H1 (cell line): ENCODE data around the gene TRNP1. TPM values are rescaled to one million over a fixed set of nuclear protein-coding genes. Genes with fewer than 3 reads are reported as not detected.

Experiments
- CBX5 ChIP-seq: fragments of 300-800, 300-1000 bp; sonication (generic); IDR thresholded peaks from 2 replicates; pipeline ENCODE4 v1.7.1; 2016; ENCODE audit warnings: antibody characterized with exemption, low read length, low read depth
- CHD2 ChIP-seq: IDR thresholded peaks from 2 replicates; pipeline ENCODE4 v1.6.1; 2012; ENCODE audit warnings: low read length, improper control_type of control experiment
- CTBP2 ChIP-seq: IDR thresholded peaks from 2 replicates; pipeline ENCODE4 v1.7.0; 2011; ENCODE audit warnings: borderline replicate concordance, mild to moderate bottlenecking, moderate library complexity, mixed read lengths, low read length; ENCODE audit not compliant: insufficient read depth, insufficient read length
- E2F6 ChIP-seq: IDR thresholded peaks from 2 replicates; pipeline ENCODE4 v1.6.1; 2012; ENCODE audit warnings: inconsistent platforms
- RAD21 ChIP-seq, 2 experiments: IDR thresholded peaks in 1 of 2; conservative IDR thresholded peaks in 1 of 2; 2 replicates each; pipeline ENCODE4 v1.6.1; 2011; ENCODE audit warnings: low read depth in 2 of 2, low read length in 2 of 2, improper control_type of control experiment in 1 of 2, inconsistent platforms in 1 of 2, mild to moderate bottlenecking in 1 of 2, moderate library complexity in 1 of 2
- RNF2 ChIP-seq: fragments of 200-900, 300-1000 bp; sonication (generic); IDR thresholded peaks from 2 replicates; pipeline ENCODE4 v1.7.1; 2016; ENCODE audit warnings: borderline replicate concordance, low read depth, mild to moderate bottlenecking, antibody characterized with exemption, low read length; ENCODE audit not compliant: poor library complexity, severe bottlenecking; ENCODE audit errors: missing control alignments
- SAP30 ChIP-seq: fragments of 300-600 bp; sonication (generic); IDR thresholded peaks from 2 replicates; pipeline ENCODE4 v1.7.1; 2012; ENCODE audit warnings: low read length, moderate library complexity, mild to moderate bottlenecking, inconsistent platforms; ENCODE audit not compliant: insufficient read depth, insufficient replicate concordance
- SP4 ChIP-seq: IDR thresholded peaks from 2 replicates; pipeline ENCODE4 v1.6.1; 2012; ENCODE audit warnings: low read length, inconsistent platforms
- YY1 ChIP-seq: IDR thresholded peaks from 2 replicates; pipeline ENCODE4 v1.6.1; 2011; ENCODE audit warnings: low read depth, mild to moderate bottlenecking, low read length
- polyA plus RNA-seq, 7 experiments: library from polyadenylated mRNA; depleted of rRNA in 3 of 7; stranded (reverse) in 5 of 7; unstranded in 2 of 7; fragments of >200 nt in 5 of 7; fragments of 200-250 nt in 2 of 7; gene quantifications; 1 replicate in 5 of 7; 2 replicates in 1 of 7; 4 replicates in 1 of 7; pipeline versions ENCODE4 v1.2.1 to v1.2.3, GENCODE V29; 2011 to 2013; ENCODE audit warnings: missing spikeins in 2 of 7, mixed read lengths in 2 of 7
- total RNA-seq: library from RNA; stranded (reverse); fragmentation: NEBNext Ultra II Directional; extraction: Animal tissue kit (Norgen Biotek cat#: 25700); gene quantifications from 2 replicates; pipeline ENCODE4 v1.2.1, GENCODE V29; 2021

Gene TRNP1
- total and polyA plus RNA-seq, 2 of the 8 experiments (the other 6 are each of a cell fraction or from before 2014, with no cell fraction given), result 51.7 to 102 TPM

DNA sequence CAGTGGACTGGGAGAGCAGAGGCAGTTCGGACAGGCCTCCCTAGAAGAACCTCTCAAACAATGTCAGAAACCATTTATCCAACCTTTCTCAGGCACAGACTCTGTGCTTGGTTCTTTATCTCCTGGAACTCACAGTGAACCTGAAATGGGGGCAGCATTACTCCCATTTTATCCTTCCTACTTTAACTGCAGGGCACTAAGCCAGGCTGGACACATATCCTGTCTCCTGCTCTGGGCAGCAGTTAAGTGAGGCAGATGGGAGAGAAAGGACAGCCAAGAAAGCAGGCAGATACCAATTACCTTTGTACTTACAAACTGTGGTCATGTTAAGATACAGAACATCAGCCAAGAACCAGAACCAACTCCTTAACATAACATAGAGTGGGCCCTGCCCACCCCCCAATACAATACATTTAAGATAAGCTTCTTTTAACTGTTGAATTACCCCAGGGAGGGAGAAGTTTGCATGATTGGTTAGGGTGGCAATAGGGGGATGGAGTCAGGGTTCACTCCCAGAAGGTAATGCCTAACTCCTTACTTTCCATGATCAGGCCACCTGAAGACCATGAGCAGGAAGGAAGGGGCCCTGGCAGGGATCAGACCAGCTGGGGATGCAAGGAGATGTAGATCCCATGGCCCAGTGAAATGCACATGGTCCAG, 44.1 kb upstream of the TRNP1 start (continued):
- TF ChIP-seq CTBP2 (no peak), SAP30 (no peak), CHD2 (no peak), YY1 (no peak), CBX5 (no peak), RNF2 (no peak), RAD21 (IDR thresholded peaks at IDR 0.05 in 1 of 2, conservative IDR thresholded peaks at IDR 0.05 in 1 of 2; ENCODE audit: low read depth in 2 of 2, low read length in 2 of 2) (no peak), E2F6 (no peak), SP4 (no peak)
